Body of pancreas (tissue), 4 donors: ENCODE results near the gene HHATL.

Experiments
- POLR2A ChIP-seq, 3 donors: fragments of 450-650 bp; IDR thresholded peaks; one replicate each; pipeline ENCODE4 v1.6.1; 2016; ENCODE audit warnings: antibody characterized with exemption in 3 of 3, mild to moderate bottlenecking in 2 of 3
- TF ChIP-seq, protein P1 (sequence below), 7 experiments: fragments of 450-650 bp in 4 of 7; fragments of 200-600 bp in 3 of 7; sonication (generic) in 3 of 7; IDR thresholded peaks; one replicate each; pipeline ENCODE4 v1.5.1; 2016 to 2019; ENCODE audit warnings: antibody characterized with exemption in 7 of 7

DNA sequence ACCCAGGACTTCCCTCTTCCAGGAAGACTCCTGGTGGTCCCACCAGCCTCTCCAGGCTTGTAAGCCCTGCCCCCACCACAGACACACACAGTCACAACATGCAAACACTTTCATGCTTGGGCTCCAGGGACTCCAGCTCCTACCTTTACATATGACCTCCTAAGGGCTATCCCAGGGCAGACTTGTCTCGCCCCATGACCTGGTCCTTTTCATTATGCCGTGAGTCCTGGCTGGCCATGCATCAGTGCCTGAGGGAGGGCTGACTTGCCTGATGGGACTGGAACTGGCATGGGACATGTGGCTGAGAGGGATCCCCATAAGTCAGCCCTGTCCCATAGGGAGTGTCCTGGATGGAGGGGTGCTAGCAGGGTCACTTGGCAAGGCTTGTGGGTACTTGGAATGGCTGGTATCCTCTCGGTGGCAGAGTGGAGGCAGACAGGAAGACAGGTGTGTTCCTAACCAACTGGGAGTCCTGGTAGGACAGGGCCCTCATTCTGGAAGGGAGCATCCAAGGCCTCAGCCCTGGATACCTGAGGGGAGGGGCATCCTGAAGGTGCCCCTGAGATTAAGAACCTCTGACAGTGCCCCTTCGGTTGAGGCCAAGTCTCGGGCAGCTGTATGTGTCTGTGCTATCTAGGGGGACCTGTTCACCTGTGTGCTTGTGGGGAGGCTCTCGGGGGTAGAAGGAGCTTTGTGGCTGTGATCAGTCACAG lies 540 bp upstream of the HHATL start:
- TF ChIP-seq, protein P1, sequence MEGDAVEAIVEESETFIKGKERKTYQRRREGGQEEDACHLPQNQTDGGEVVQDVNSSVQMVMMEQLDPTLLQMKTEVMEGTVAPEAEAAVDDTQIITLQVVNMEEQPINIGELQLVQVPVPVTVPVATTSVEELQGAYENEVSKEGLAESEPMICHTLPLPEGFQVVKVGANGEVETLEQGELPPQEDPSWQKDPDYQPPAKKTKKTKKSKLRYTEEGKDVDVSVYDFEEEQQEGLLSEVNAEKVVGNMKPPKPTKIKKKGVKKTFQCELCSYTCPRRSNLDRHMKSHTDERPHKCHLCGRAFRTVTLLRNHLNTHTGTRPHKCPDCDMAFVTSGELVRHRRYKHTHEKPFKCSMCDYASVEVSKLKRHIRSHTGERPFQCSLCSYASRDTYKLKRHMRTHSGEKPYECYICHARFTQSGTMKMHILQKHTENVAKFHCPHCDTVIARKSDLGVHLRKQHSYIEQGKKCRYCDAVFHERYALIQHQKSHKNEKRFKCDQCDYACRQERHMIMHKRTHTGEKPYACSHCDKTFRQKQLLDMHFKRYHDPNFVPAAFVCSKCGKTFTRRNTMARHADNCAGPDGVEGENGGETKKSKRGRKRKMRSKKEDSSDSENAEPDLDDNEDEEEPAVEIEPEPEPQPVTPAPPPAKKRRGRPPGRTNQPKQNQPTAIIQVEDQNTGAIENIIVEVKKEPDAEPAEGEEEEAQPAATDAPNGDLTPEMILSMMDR (IDR thresholded peaks at IDR 0.05), result no peak
- TF ChIP-seq POLR2A (IDR thresholded peaks at IDR 0.05), result no peak
